Karpas-422 (cell line): ENCODE data around the gene SMYD3. TPM values are rescaled to one million over a fixed set of nuclear protein-coding genes. Genes with fewer than 3 reads are reported as not detected.

Experiments
- DNase-seq: peaks from one replicate; pipeline ENCODE4 v3.0.0-alpha.2; 2015
- H2AFZ ChIP-seq: fragments of 200-600 bp; sonication (generic); 2 replicates; pipeline ENCODE4 v1.6.1; 2014; ENCODE audit warnings: antibody characterized with exemption, low read length, mixed read lengths
- H3K27ac ChIP-seq: fragments of 200-600 bp; sonication (generic); 2 replicates; pipeline ENCODE4 v1.5.1; 2014; ENCODE audit warnings: mild to moderate bottlenecking, low read length, moderate library complexity
- H3K27me3 ChIP-seq: fragments of 200-600 bp; sonication (generic); 2 replicates; pipeline ENCODE4 v1.6.1; 2014; ENCODE audit warnings: low read length, mixed read lengths
- H3K36me3 ChIP-seq: fragments of 200-600 bp; sonication (generic); 2 replicates; pipeline ENCODE4 v1.6.1; 2014; ENCODE audit warnings: low read length, mixed read lengths; ENCODE audit not compliant: insufficient read depth
- H3K4me1 ChIP-seq: fragments of 200-600 bp; sonication (generic); 2 replicates; pipeline ENCODE4 v1.6.1; 2014; ENCODE audit warnings: mild to moderate bottlenecking, low read length, mixed read lengths
- H3K4me2 ChIP-seq: fragments of 200-600 bp; sonication (generic); 2 replicates; pipeline ENCODE4 v1.6.1; 2014; ENCODE audit warnings: low read length, low read depth, mild to moderate bottlenecking; ENCODE audit not compliant: poor library complexity, severe bottlenecking
- H3K4me3 ChIP-seq: fragments of 200-600 bp; sonication (generic); 2 replicates; pipeline ENCODE4 v1.5.1; 2014; ENCODE audit warnings: mild to moderate bottlenecking, antibody characterized with exemption, low read length, mixed read lengths
- H3K79me2 ChIP-seq: fragments of 200-600 bp; sonication (generic); 2 replicates; pipeline ENCODE4 v1.6.1; 2014; ENCODE audit warnings: mild to moderate bottlenecking, low read length, mixed read lengths
- H3K9ac ChIP-seq: fragments of 200-600 bp; sonication (generic); 2 replicates; pipeline ENCODE4 v1.6.0; 2014; ENCODE audit warnings: low read length
- H3K9me2 ChIP-seq: fragments of 200-600 bp; sonication (generic), shearing (Covaris generic); replicated peaks from 2 replicates; pipeline ENCODE4 v1.6.0; 2014; ENCODE audit warnings: mild to moderate bottlenecking, low read length, moderate library complexity; ENCODE audit not compliant: insufficient read depth
- H3K9me3 ChIP-seq: fragments of 300-700, 200-600 bp; sonication (generic); 2 replicates; pipeline ENCODE4 v1.6.1; 2014; ENCODE audit warnings: low read length, mixed read lengths
- H4K20me1 ChIP-seq: fragments of 200-600 bp; sonication (generic); 2 replicates; pipeline ENCODE4 v1.6.1; 2014; ENCODE audit warnings: mild to moderate bottlenecking, antibody characterized with exemption, low read length, low read depth; ENCODE audit not compliant: insufficient read depth
- total RNA-seq: library from RNA; depleted of rRNA; stranded (reverse); fragments of >200 nt; shearing (Covaris generic); gene quantifications from 2 replicates; pipeline ENCODE4 v1.2.3, GENCODE V29; 2014; ENCODE audit warnings: low replicate concordance

SMYD3 gene
- total RNA-seq, 1 experiment from 2014 or later: 67.1 TPM

- Histone ChIP-seq H3K27me3 (no peaks in the 10 kb centered on the region), H3K4me2 (no peak overlapping the region), H3K9me3 (no peaks in the 10 kb centered on the region), H3K4me1 (no peaks in the 10 kb centered on the region), H3K9ac (no peak overlapping the region), H4K20me1 (peaks cover 57% of the 10 kb centered on the region), H2AFZ (no peak overlapping the region), H3K36me3 (no peaks in the 10 kb centered on the region), H3K27ac (no peak overlapping the region), H3K79me2 (peaks cover 5% of the 10 kb centered on the region; the same call in 1 of the 2 replicates), H3K9me2 (no peaks in the 10 kb centered on the region), H3K4me3 (no peak overlapping the region)
- no peak for DNase-seq
Measured at GRCh38 chr1:246427611-246428010, 79.5 kb downstream of the SMYD3 start.

GRCh38 chr1:246425895-246426294 lies 81.2 kb downstream of the SMYD3 start:
- H3K36me3 ChIP-seq: no peaks in the 10 kb centered on the region
- no peak overlapping the region for H3K4me3 ChIP-seq
- H4K20me1 ChIP-seq: peaks cover 49% of the 10 kb centered on the region
- no peaks in the 10 kb centered on the region for H3K9me2 ChIP-seq
- no peaks in the 10 kb centered on the region for H3K9me3 ChIP-seq
- no peak overlapping the region for H2AFZ ChIP-seq
- H3K9ac ChIP-seq: no peak overlapping the region
- no peak for DNase-seq
- H3K4me2 ChIP-seq: no peak overlapping the region
- no peaks in the 10 kb centered on the region for H3K27me3 ChIP-seq
- peaks cover 5% of the 10 kb centered on the region; the same call in 1 of the 2 replicates for H3K79me2 ChIP-seq
- H3K27ac ChIP-seq: no peak overlapping the region
- no peaks in the 10 kb centered on the region for H3K4me1 ChIP-seq

- Histone ChIP-seq H2AFZ (no peak overlapping the region), H3K27me3 (no peaks in the 10 kb centered on the region), H3K27ac (no peak overlapping the region), H3K4me2 (no peak overlapping the region), H3K79me2 (peaks cover 5% of the 10 kb centered on the region; the same call in 1 of the 2 replicates), H3K9me3 (no peaks in the 10 kb centered on the region), H3K4me3 (no peak overlapping the region), H3K36me3 (no peaks in the 10 kb centered on the region), H4K20me1 (peaks cover 50% of the 10 kb centered on the region), H3K9me2 (no peaks in the 10 kb centered on the region), H3K9ac (no peak overlapping the region), H3K4me1 (no peaks in the 10 kb centered on the region)
- no peak for DNase-seq
Measured at GRCh38 chr1:246425139-246425794, 81.8 kb downstream of the SMYD3 start.

- Histone ChIP-seq H3K27me3 (no peaks in the 10 kb centered on the region), H3K4me1 (no peaks in the 10 kb centered on the region; the same call in 1 of the 2 replicates), H3K9me3 (no peaks in the 10 kb centered on the region), H4K20me1 (peaks cover 38% of the 10 kb centered on the region), H3K4me2 (no peak overlapping the region), H3K79me2 (no peaks in the 10 kb centered on the region), H3K9ac (no peak overlapping the region), H3K27ac (no peak overlapping the region), H3K4me3 (no peak overlapping the region), H2AFZ (no peak overlapping the region), H3K36me3 (no peaks in the 10 kb centered on the region), H3K9me2 (no peaks in the 10 kb centered on the region)
- DNase-seq: no peak
Measured at GRCh38 chr1:246420300-246420699, 86.8 kb downstream of the SMYD3 start.

- no peak overlapping the region for H3K9ac ChIP-seq
- no peak for DNase-seq
- H3K4me2 ChIP-seq: no peak overlapping the region
- no peaks in the 10 kb centered on the region for H3K79me2 ChIP-seq
- no peaks in the 10 kb centered on the region for H3K9me3 ChIP-seq
- no peaks in the 10 kb centered on the region for H3K27me3 ChIP-seq
- H3K27ac ChIP-seq: no peak overlapping the region
- H3K4me1 ChIP-seq: no peaks in the 10 kb centered on the region; the same call in 1 of the 2 replicates
- H2AFZ ChIP-seq: no peak overlapping the region
- H4K20me1 ChIP-seq: peaks cover 33% of the 10 kb centered on the region
- H3K9me2 ChIP-seq: no peaks in the 10 kb centered on the region
- no peaks in the 10 kb centered on the region for H3K36me3 ChIP-seq
- no peak overlapping the region for H3K4me3 ChIP-seq
Measured at GRCh38 chr1:246418565-246419312, 88.3 kb downstream of the SMYD3 start.

- Histone ChIP-seq H3K79me2 (no peaks in the 10 kb centered on the region), H4K20me1 (peaks cover 30% of the 10 kb centered on the region), H3K27ac (no peak overlapping the region), H3K4me3 (no peak overlapping the region), H3K9ac (no peak overlapping the region), H3K4me2 (no peak overlapping the region), H3K9me2 (no peaks in the 10 kb centered on the region), H3K9me3 (no peaks in the 10 kb centered on the region), H3K4me1 (no peaks in the 10 kb centered on the region; the same call in 1 of the 2 replicates), H2AFZ (no peak overlapping the region), H3K27me3 (no peaks in the 10 kb centered on the region), H3K36me3 (no peaks in the 10 kb centered on the region)
- DNase-seq: no peak
Measured at GRCh38 chr1:246417813-246418564, 89.1 kb downstream of the SMYD3 start.

- Histone ChIP-seq H3K9ac (no peak overlapping the region), H3K9me3 (no peaks in the 10 kb centered on the region), H3K4me2 (no peak overlapping the region), H3K27me3 (no peaks in the 10 kb centered on the region), H3K4me3 (no peak overlapping the region), H3K36me3 (no peaks in the 10 kb centered on the region), H3K4me1 (no peaks in the 10 kb centered on the region; the same call in 1 of the 2 replicates), H2AFZ (no peak overlapping the region), H3K79me2 (no peaks in the 10 kb centered on the region), H3K27ac (no peak overlapping the region), H4K20me1 (peaks cover 27% of the 10 kb centered on the region), H3K9me2 (no peaks in the 10 kb centered on the region)
- no peak for DNase-seq
Measured at GRCh38 chr1:246417152-246417812, 89.8 kb downstream of the SMYD3 start.
